MM.1S (cell line): ENCODE results near the gene TNFRSF8.

ENCODE experiments used
- DNase-seq: peaks from one replicate; pipeline ENCODE4 v3.0.0-alpha.2; 2015
- H2AFZ ChIP-seq: fragments of 300-600 bp; sonication (generic); 2 replicates; pipeline ENCODE4 v1.6.0; 2016; ENCODE audit warnings: antibody characterized with exemption, low read length
- H3F3A ChIP-seq: fragments of 300-600 bp; sonication (generic); 2 replicates; pipeline ENCODE4 v1.6.1; 2016; ENCODE audit warnings: mild to moderate bottlenecking, antibody characterized with exemption, low read length, moderate library complexity, mixed read lengths; ENCODE audit not compliant: insufficient read depth
- H3K27ac ChIP-seq: fragments of 300-600 bp; sonication (generic); 2 replicates; pipeline ENCODE4 v1.5.1; 2016; ENCODE audit warnings: mild to moderate bottlenecking, low read length
- H3K27me3 ChIP-seq: fragments of 300-600 bp; sonication (generic); replicated peaks from 2 replicates; pipeline ENCODE4 v1.6.0; 2016; ENCODE audit warnings: low read length; ENCODE audit not compliant: insufficient read depth
- H3K36me3 ChIP-seq: fragments of 300-600 bp; sonication (generic); replicated peaks from 2 replicates; pipeline ENCODE4 v1.6.1; 2016; ENCODE audit warnings: mild to moderate bottlenecking, low read length, mixed read lengths; ENCODE audit not compliant: insufficient read depth
- H3K4me1 ChIP-seq: fragments of 300-600 bp; sonication (generic); 2 replicates; pipeline ENCODE4 v1.6.1; 2016; ENCODE audit warnings: low read length, mixed read lengths
- H3K4me2 ChIP-seq: fragments of 300-600 bp; sonication (generic); 2 replicates; pipeline ENCODE4 v1.6.0; 2016; ENCODE audit warnings: low read depth, low read length
- H3K4me3 ChIP-seq: fragments of 300-600 bp; sonication (generic); 2 replicates; pipeline ENCODE4 v1.5.1; 2016; ENCODE audit warnings: low read length, mixed read lengths
- H3K79me2 ChIP-seq: fragments of 300-600 bp; sonication (generic); 2 replicates; pipeline ENCODE4 v1.6.1; 2016; ENCODE audit warnings: mixed run types, low read length, mixed read lengths
- H3K9ac ChIP-seq: fragments of 300-600 bp; sonication (generic); 2 replicates; pipeline ENCODE4 v1.6.1; 2016; ENCODE audit warnings: low read length, mixed read lengths
- H3K9me2 ChIP-seq: fragments of 300-600 bp; sonication (generic); replicated peaks from 2 replicates; pipeline ENCODE4 v1.6.1; 2016; ENCODE audit warnings: mild to moderate bottlenecking, low read length, mixed read lengths; ENCODE audit not compliant: insufficient read depth
- H3K9me3 ChIP-seq: fragments of 300-600 bp; sonication (generic); replicated peaks from 2 replicates; pipeline ENCODE4 v1.6.1; 2016; ENCODE audit warnings: mild to moderate bottlenecking, low read length, mixed read lengths; ENCODE audit not compliant: insufficient read depth
- H4K20me1 ChIP-seq: fragments of 300-600 bp; sonication (generic); 2 replicates; pipeline ENCODE4 v1.6.1; 2016; ENCODE audit warnings: mild to moderate bottlenecking, low read length, moderate library complexity, mixed read lengths; ENCODE audit not compliant: insufficient read depth
- EZH2 ChIP-seq: fragments of 300-600 bp; sonication (generic); optimal IDR thresholded peaks from 2 replicates; pipeline ENCODE3; 2017; ENCODE audit warnings: low read depth, mild to moderate bottlenecking, antibody characterized with exemption, low read length, mixed read lengths
- EZH2phosphoT487 ChIP-seq: fragments of 300-600 bp; sonication (generic); IDR thresholded peaks from 2 replicates; pipeline ENCODE4 v1.6.1; 2018; ENCODE audit warnings: antibody characterized with exemption, low read length
- TF ChIP-seq, protein P1 (sequence below): fragments of 300-600 bp; sonication (generic); IDR thresholded peaks from 2 replicates; pipeline ENCODE4 v1.5.1; 2016; ENCODE audit warnings: antibody characterized with exemption, low read length, mixed read lengths

Gene TNFRSF8

GRCh38 chr1:12140016-12140415, 76.9 kb downstream of the TNFRSF8 start:
- no peak for DNase-seq
- Histone ChIP-seq H3K27me3 (peaks cover 11% of the 10 kb centered on the region), H3K27ac (no peak overlapping the region), H2AFZ (no peak overlapping the region), H3K4me2 (no peak overlapping the region), H3K9ac (no peak overlapping the region), H3K79me2 (no peaks in the 10 kb centered on the region), H3F3A (no peaks in the 10 kb centered on the region), H3K9me3 (no peaks in the 10 kb centered on the region), H3K4me1 (peaks cover 10% of the 10 kb centered on the region), H4K20me1 (no peaks in the 10 kb centered on the region), H3K4me3 (no peak overlapping the region), H3K36me3 (no peaks in the 10 kb centered on the region), H3K9me2 (no peaks in the 10 kb centered on the region)
- TF ChIP-seq EZH2: no peak
- no peak for TF ChIP-seq EZH2phosphoT487

DNA sequence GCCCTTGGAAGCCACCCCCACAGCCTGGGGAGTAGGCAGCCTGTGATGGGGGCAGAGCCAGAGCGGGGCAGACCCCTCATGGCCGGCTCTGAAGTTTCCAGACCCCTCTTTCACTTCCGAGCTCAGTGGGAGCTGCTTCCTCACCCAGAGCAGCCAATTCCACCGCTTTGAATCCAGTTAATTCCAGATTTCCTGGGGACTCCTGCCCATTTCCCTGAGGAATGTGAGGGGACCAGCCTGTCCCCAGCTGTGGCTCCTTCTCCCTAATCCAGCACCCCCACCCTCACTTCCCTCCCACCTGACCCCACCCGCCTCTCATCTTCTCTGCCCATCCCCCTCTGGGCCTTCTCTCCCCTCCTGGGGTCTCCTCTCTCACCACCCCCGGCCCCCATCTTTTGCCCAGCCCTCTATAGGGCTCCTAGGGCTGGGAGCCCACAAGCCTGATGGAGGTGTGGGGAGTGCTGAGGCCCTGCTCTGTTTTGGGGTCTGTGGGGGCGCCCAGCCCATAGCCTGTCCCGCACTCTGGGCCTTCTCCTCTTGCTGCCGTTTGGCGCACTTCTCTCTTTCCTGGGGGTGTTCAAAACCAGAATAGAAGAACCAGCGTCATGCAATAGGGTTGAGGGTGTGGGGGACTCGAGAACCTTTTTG, 77.5 kb downstream of the TNFRSF8 start:
- H3K27ac ChIP-seq: no peak overlapping the region
- H3F3A ChIP-seq: no peaks in the 10 kb centered on the region
- no peak overlapping the region for H3K9ac ChIP-seq

GRCh38 chr1:12141163-12141850, 78.2 kb downstream of the TNFRSF8 start:
- Histone ChIP-seq H3K9ac (no peak overlapping the region), H3K4me1 (peaks cover 10% of the 10 kb centered on the region), H4K20me1 (no peaks in the 10 kb centered on the region), H3K4me2 (no peak overlapping the region), H3K27me3 (peaks cover 16% of the 10 kb centered on the region), H3K4me3 (no peak overlapping the region), H3K9me2 (no peaks in the 10 kb centered on the region), H2AFZ (no peak overlapping the region), H3K27ac (no peak overlapping the region), H3K36me3 (no peaks in the 10 kb centered on the region), H3K79me2 (no peaks in the 10 kb centered on the region), H3K9me3 (no peaks in the 10 kb centered on the region), H3F3A (no peaks in the 10 kb centered on the region)
- TF ChIP-seq, protein P1, sequence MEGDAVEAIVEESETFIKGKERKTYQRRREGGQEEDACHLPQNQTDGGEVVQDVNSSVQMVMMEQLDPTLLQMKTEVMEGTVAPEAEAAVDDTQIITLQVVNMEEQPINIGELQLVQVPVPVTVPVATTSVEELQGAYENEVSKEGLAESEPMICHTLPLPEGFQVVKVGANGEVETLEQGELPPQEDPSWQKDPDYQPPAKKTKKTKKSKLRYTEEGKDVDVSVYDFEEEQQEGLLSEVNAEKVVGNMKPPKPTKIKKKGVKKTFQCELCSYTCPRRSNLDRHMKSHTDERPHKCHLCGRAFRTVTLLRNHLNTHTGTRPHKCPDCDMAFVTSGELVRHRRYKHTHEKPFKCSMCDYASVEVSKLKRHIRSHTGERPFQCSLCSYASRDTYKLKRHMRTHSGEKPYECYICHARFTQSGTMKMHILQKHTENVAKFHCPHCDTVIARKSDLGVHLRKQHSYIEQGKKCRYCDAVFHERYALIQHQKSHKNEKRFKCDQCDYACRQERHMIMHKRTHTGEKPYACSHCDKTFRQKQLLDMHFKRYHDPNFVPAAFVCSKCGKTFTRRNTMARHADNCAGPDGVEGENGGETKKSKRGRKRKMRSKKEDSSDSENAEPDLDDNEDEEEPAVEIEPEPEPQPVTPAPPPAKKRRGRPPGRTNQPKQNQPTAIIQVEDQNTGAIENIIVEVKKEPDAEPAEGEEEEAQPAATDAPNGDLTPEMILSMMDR: no peak
- TF ChIP-seq EZH2phosphoT487 (no peak), EZH2 (no peak)
- DNase-seq: no peak

More for the DNA sequence above, 77.5 kb downstream of the TNFRSF8 start:
- Histone ChIP-seq H2AFZ (no peak overlapping the region), H3K36me3 (no peaks in the 10 kb centered on the region), H3K4me3 (no peak overlapping the region), H3K9me3 (no peaks in the 10 kb centered on the region), H3K27me3 (peaks cover 16% of the 10 kb centered on the region), H3K4me2 (no peak overlapping the region), H4K20me1 (no peaks in the 10 kb centered on the region), H3K4me1 (peaks cover 10% of the 10 kb centered on the region), H3K79me2 (no peaks in the 10 kb centered on the region), H3K9me2 (no peaks in the 10 kb centered on the region)
- no peak for DNase-seq
- TF ChIP-seq, protein P1: no peak
- TF ChIP-seq EZH2phosphoT487: no peak
- TF ChIP-seq EZH2: no peak
